ENCODE results near the gene DAB2IP.

DAB2IP gene

GRCh38 chr9:121645853-121646807 is 5.3 kb upstream of the DAB2IP start:
- DNase-seq: no peak

- DNase-seq: no peak
Observed at GRCh38 chr9:121646992-121647391, 4.4 kb upstream of the DAB2IP start.

GRCh38 chr9:121648172-121648571 is 3.3 kb upstream of the DAB2IP start:
- DNase-seq: no peak

- no peak for DNase-seq
Observed at GRCh38 chr9:121648799-121649198, 2.6 kb upstream of the DAB2IP start.

- no peak for DNase-seq
Observed at GRCh38 chr9:121649476-121650216, 1.8 kb upstream of the DAB2IP start.

GRCh38 chr9:121650217-121651007 is 1.0 kb upstream of the DAB2IP start:
- no peak for DNase-seq

- no peak for DNase-seq
Observed at GRCh38 chr9:121651008-121651294, 483 bp upstream of the DAB2IP start.

GRCh38 chr9:121652021-121652837 is 795 bp downstream of the DAB2IP start:
- no peak for DNase-seq

- DNase-seq: no peak
Observed at GRCh38 chr9:121652838-121653231, 1.4 kb downstream of the DAB2IP start.

GRCh38 chr9:121654499-121655140 is 3.2 kb downstream of the DAB2IP start:
- no peak for DNase-seq

GRCh38 chr9:121655231-121655755 is 3.9 kb downstream of the DAB2IP start:
- no peak for DNase-seq

GRCh38 chr9:121656941-121657470 is 5.6 kb downstream of the DAB2IP start:
- no peak for DNase-seq

GRCh38 chr9:121658166-121658565 is 6.7 kb downstream of the DAB2IP start:
- DNase-seq: no peak

GRCh38 chr9:121658591-121658990 is 7.2 kb downstream of the DAB2IP start:
- DNase-seq: no peak

- no peak for DNase-seq
Observed at GRCh38 chr9:121660367-121660766, 8.9 kb downstream of the DAB2IP start.

- DNase-seq: no peak
Observed at GRCh38 chr9:121660876-121661275, 9.4 kb downstream of the DAB2IP start.

- no peak for DNase-seq
Observed at GRCh38 chr9:121661328-121661727, 9.9 kb downstream of the DAB2IP start.

- no peak for DNase-seq
Observed at GRCh38 chr9:121662359-121662758, 10.9 kb downstream of the DAB2IP start.

- no peak for DNase-seq
Observed at GRCh38 chr9:121662891-121663580, 11.6 kb downstream of the DAB2IP start.

GRCh38 chr9:121663591-121663990 is 12.2 kb downstream of the DAB2IP start:
- no peak for DNase-seq

GRCh38 chr9:121666294-121666693 is 14.9 kb downstream of the DAB2IP start:
- no peak for DNase-seq
